HEK293 (cell line): ENCODE results near the gene CARMIL3.
"Not testable (repeated sequence)": the region's sequence is repeated elsewhere in the genome, so short reads cannot be mapped to it uniquely, and the experiment has no call there.

Experiments used
- BCL11A ChIP-seq: fragments of 450-650 bp; formaldehyde crosslinking; IDR thresholded peaks from 2 replicates; pipeline ENCODE4 v1.5.1; 2016; ENCODE audit warnings: low read depth, missing biosample characterization, missing genetic modification characterization
- BCL11B ChIP-seq: fragments of 450-650 bp; formaldehyde crosslinking; IDR thresholded peaks from 2 replicates; pipeline ENCODE4 v1.5.1; 2016; ENCODE audit warnings: low read depth, missing biosample characterization, missing genetic modification characterization
- IKZF3 ChIP-seq: fragments of 450-650 bp; IDR thresholded peaks from 2 replicates; pipeline ENCODE4 v1.5.0; 2018; ENCODE audit warnings: missing biosample characterization, mild to moderate bottlenecking, missing genetic modification characterization, moderate library complexity
- SCRT1 ChIP-seq: fragments of 450-650 bp; formaldehyde crosslinking; IDR thresholded peaks from 2 replicates; pipeline ENCODE4 v1.5.1; 2016; ENCODE audit warnings: missing biosample characterization, missing genetic modification characterization, borderline replicate concordance
- ZBTB21 ChIP-seq: fragments of 450-650 bp; formaldehyde crosslinking; IDR thresholded peaks from 2 replicates; pipeline ENCODE4 v1.5.1; 2017; ENCODE audit warnings: missing biosample characterization, missing genetic modification characterization
- ZFP3 ChIP-seq: fragments of 450-650 bp; formaldehyde crosslinking; IDR thresholded peaks from 2 replicates; pipeline ENCODE4 v1.5.1; 2016; ENCODE audit warnings: low read depth, missing biosample characterization, missing genetic modification characterization
- ZNF211 ChIP-seq: fragments of 450-650 bp; formaldehyde crosslinking; IDR thresholded peaks from 2 replicates; pipeline ENCODE4 v1.5.1; 2016; ENCODE audit warnings: low read depth, missing biosample characterization, missing genetic modification characterization
- ZNF510 ChIP-seq: fragments of 450-650 bp; formaldehyde crosslinking; IDR thresholded peaks from 2 replicates; pipeline ENCODE4 v1.5.1; 2018; ENCODE audit warnings: mild to moderate bottlenecking, missing genetic modification characterization, missing biosample characterization; ENCODE audit not compliant: insufficient replicate concordance
- TF ChIP-seq, protein P1 (sequence below): fragments of 450-650 bp; formaldehyde crosslinking; IDR thresholded peaks from 2 replicates; pipeline ENCODE4 v1.5.1; 2016; ENCODE audit warnings: missing biosample characterization, missing genetic modification characterization
- TF ChIP-seq, protein P2 (sequence below): fragments of 450-650 bp; formaldehyde crosslinking; IDR thresholded peaks from 2 replicates; pipeline ENCODE4 v1.5.1; 2016; ENCODE audit warnings: missing biosample characterization, missing genetic modification characterization
- TF ChIP-seq, protein P3 (sequence below): fragments of 450-650 bp; IDR thresholded peaks from 2 replicates; pipeline ENCODE4 v1.5.1; 2018; ENCODE audit warnings: missing biosample characterization, mild to moderate bottlenecking, missing genetic modification characterization
- TF ChIP-seq, protein P4 (sequence below): fragments of 450-650 bp; formaldehyde crosslinking; IDR thresholded peaks from 2 replicates; pipeline ENCODE4 v1.5.1; 2016; ENCODE audit warnings: missing biosample characterization, missing genetic modification characterization

DNA sequence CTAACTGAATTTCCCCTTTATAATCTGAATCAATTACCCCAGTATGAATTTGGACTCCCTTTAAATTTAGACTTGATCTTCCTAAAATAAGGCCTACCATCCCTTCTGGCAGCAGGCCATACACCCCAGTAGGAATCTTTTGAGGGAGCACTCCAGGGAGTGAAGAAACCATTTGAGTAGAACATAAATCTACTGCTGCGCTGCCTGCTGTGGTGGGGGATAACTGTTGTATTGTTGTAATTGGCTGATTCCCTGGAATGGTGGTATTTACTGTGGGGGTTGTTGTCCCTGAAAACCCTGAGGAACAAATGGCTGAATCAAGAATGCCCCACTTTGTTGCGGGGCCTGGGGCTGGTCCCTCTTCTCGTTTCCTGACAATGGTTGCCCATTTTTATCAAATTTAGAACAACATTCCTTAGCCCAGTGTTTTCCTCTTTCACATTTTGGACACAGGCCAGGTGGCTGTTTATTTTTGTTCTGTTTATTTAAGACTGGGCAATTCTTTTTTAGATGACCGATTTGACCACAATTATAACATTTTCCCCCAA is 39.0 kb upstream of the CARMIL3 start:
- TF ChIP-seq, protein P1, sequence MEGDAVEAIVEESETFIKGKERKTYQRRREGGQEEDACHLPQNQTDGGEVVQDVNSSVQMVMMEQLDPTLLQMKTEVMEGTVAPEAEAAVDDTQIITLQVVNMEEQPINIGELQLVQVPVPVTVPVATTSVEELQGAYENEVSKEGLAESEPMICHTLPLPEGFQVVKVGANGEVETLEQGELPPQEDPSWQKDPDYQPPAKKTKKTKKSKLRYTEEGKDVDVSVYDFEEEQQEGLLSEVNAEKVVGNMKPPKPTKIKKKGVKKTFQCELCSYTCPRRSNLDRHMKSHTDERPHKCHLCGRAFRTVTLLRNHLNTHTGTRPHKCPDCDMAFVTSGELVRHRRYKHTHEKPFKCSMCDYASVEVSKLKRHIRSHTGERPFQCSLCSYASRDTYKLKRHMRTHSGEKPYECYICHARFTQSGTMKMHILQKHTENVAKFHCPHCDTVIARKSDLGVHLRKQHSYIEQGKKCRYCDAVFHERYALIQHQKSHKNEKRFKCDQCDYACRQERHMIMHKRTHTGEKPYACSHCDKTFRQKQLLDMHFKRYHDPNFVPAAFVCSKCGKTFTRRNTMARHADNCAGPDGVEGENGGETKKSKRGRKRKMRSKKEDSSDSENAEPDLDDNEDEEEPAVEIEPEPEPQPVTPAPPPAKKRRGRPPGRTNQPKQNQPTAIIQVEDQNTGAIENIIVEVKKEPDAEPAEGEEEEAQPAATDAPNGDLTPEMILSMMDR (tag by site-specific recombination), result not testable (repeated sequence)
- TF ChIP-seq ZNF211 (tag by site-specific recombination); BCL11A (tag by site-specific recombination); ZFP3; BCL11B (tag by site-specific recombination); ZNF510; ZBTB21 (tag by site-specific recombination); SCRT1 (tag by site-specific recombination); IKZF3 (tag by site-specific recombination): not testable (repeated sequence)
- TF ChIP-seq, protein P2, sequence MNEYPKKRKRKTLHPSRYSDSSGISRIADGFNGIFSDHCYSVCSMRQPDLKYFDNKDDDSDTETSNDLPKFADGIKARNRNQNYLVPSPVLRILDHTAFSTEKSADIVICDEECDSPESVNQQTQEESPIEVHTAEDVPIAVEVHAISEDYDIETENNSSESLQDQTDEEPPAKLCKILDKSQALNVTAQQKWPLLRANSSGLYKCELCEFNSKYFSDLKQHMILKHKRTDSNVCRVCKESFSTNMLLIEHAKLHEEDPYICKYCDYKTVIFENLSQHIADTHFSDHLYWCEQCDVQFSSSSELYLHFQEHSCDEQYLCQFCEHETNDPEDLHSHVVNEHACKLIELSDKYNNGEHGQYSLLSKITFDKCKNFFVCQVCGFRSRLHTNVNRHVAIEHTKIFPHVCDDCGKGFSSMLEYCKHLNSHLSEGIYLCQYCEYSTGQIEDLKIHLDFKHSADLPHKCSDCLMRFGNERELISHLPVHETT, result not testable (repeated sequence)
- TF ChIP-seq, protein P3, sequence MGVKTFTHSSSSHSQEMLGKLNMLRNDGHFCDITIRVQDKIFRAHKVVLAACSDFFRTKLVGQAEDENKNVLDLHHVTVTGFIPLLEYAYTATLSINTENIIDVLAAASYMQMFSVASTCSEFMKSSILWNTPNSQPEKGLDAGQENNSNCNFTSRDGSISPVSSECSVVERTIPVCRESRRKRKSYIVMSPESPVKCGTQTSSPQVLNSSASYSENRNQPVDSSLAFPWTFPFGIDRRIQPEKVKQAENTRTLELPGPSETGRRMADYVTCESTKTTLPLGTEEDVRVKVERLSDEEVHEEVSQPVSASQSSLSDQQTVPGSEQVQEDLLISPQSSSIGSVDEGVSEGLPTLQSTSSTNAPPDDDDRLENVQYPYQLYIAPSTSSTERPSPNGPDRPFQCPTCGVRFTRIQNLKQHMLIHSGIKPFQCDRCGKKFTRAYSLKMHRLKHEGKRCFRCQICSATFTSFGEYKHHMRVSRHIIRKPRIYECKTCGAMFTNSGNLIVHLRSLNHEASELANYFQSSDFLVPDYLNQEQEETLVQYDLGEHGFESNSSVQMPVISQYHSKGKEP (tag by site-specific recombination), result not testable (repeated sequence)
- TF ChIP-seq, protein P4, sequence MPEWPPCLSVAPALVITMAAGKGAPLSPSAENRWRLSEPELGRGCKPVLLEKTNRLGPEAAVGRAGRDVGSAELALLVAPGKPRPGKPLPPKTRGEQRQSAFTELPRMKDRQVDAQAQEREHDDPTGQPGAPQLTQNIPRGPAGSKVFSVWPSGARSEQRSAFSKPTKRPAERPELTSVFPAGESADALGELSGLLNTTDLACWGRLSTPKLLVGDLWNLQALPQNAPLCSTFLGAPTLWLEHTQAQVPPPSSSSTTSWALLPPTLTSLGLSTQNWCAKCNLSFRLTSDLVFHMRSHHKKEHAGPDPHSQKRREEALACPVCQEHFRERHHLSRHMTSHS, result not testable (repeated sequence)
